ENCODE results near the gene GPC5. TPM values are rescaled to one million over a fixed set of nuclear protein-coding genes. Genes with fewer than 3 reads are reported as not detected.
A peak's percentile ranks its signal among the peaks of the same experiment; 100 is the strongest.

The GPC5 gene
- total RNA-seq, 2 experiments from 2014 or later, result 2.4 TPM; not detected in 1

DNA sequence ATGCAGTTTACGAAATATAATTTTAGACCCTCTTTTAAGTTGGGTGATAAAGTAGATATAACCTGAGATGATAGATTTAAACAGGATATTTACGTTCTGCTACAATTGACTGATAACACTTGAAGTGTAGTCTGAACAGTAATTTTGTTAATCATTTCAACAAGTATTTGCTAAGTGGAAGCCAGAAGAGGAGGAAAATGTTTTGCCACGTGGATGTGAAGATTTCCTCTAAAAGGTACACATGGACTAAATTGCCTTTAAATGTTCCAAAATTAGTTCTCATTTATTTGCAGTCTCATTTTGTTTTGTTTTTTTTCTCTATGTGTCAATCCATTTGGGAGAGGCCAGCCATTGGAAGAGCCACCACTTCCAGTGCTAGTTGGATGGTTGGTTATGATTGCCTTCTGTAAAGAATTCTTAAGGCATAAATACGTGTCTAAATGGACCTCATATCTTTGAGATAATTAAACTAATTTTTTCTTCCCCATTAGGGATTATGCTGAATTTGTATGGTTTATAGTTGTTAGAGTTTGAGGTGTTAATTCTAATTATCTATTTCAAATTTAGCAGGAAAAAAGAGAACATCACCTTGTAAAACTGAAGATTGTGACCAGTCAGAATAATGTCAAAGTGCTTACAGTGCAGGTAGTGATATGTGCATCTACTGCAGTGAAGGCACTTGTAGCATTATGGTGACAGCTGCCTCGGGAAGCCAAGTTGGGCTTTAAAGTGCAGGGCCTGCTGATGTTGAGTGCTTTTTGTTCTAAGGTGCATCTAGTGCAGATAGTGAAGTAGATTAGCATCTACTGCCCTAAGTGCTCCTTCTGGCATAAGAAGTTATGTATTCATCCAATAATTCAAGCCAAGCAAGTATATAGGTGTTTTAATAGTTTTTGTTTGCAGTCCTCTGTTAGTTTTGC, 48.2 kb upstream of the GPC5 start:
- no TSS peak for BruUV-seq (replicated peaks)
- Histone ChIP-seq H3K9me3 (ENCODE audit: low read length) (no peaks in the 10 kb centered on the region), H2AFZ (ENCODE audit: low read length) (no peak overlapping the region), H3K36me3 (ENCODE audit: insufficient read depth, low read length) (peaks cover 71% of the 10 kb centered on the region), H3K79me2 (ENCODE audit: insufficient read depth, low read depth, low read length) (peaks cover 86% of the 10 kb centered on the region), H4K20me1 (ENCODE audit: insufficient read depth, low read length) (peaks cover 63% of the 10 kb centered on the region), H3K27ac (ENCODE audit: low read depth, low read length, poor library complexity, severe bottlenecking) (peak overlapping the region; percentile 75), H3K4me1 (ENCODE audit: insufficient read depth, low read length, poor library complexity, severe bottlenecking) (peaks cover 70% of the 10 kb centered on the region), H3K4me3 (ENCODE audit: low read depth, low read length, poor library complexity, severe bottlenecking) (peak overlapping the region; percentile 64), H3K4me2 (ENCODE audit: low read length) (peak overlapping the region; percentile 68), H3K9me2 (ENCODE audit: insufficient read depth, low read length) (no peaks in the 10 kb centered on the region)
- DNase-seq (ENCODE audit: low spot score), result peak; percentile 71
- TF ChIP-seq, protein P1, sequence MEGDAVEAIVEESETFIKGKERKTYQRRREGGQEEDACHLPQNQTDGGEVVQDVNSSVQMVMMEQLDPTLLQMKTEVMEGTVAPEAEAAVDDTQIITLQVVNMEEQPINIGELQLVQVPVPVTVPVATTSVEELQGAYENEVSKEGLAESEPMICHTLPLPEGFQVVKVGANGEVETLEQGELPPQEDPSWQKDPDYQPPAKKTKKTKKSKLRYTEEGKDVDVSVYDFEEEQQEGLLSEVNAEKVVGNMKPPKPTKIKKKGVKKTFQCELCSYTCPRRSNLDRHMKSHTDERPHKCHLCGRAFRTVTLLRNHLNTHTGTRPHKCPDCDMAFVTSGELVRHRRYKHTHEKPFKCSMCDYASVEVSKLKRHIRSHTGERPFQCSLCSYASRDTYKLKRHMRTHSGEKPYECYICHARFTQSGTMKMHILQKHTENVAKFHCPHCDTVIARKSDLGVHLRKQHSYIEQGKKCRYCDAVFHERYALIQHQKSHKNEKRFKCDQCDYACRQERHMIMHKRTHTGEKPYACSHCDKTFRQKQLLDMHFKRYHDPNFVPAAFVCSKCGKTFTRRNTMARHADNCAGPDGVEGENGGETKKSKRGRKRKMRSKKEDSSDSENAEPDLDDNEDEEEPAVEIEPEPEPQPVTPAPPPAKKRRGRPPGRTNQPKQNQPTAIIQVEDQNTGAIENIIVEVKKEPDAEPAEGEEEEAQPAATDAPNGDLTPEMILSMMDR (conservative IDR thresholded peaks at IDR 0.05; ENCODE audit: low read length), result no peak
- no peak for TF ChIP-seq EZH2phosphoT487 (IDR thresholded peaks at IDR 0.05; ENCODE audit: borderline replicate concordance, low read depth, low read length)
- ChIA-PET POLR2A (interaction anchor here (0.9 to 2.3 kb wide), 6 partner anchors 9 to 48 kb away, joined by 4 to 47 read pairs (median 6); no protein-coding TSS in a partner anchor), CTCF (ENCODE audit: unreplicated experiment) (interaction anchor here (1.3 kb wide), 2 partner anchors 8 to 49 kb away, joined by 5 read pairs; no protein-coding TSS in a partner anchor)
- intact Hi-C loops (cut with micrococcal nuclease; ENCODE audit: unreplicated experiment), result no loop called here

DNA sequence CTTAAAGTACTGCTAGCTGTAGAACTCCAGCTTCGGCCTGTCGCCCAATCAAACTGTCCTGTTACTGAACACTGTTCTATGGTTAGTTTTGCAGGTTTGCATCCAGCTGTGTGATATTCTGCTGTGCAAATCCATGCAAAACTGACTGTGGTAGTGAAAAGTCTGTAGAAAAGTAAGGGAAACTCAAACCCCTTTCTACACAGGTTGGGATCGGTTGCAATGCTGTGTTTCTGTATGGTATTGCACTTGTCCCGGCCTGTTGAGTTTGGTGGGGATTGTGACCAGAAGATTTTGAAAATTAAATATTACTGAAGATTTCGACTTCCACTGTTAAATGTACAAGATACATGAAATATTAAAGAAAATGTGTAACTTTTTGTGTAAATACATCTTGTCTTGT, 47.3 kb upstream of the GPC5 start:
- Histone ChIP-seq H3K4me2 (ENCODE audit: low read length) (peak overlapping the region; percentile 68), H3K79me2 (ENCODE audit: insufficient read depth, low read depth, low read length) (peaks cover 91% of the 10 kb centered on the region), H4K20me1 (ENCODE audit: insufficient read depth, low read length) (peaks cover 71% of the 10 kb centered on the region), H3K4me3 (ENCODE audit: low read depth, low read length, poor library complexity, severe bottlenecking) (peak overlapping the region; percentile 64), H3K27ac (ENCODE audit: low read depth, low read length, poor library complexity, severe bottlenecking) (peak overlapping the region; percentile 75), H2AFZ (ENCODE audit: low read length) (no peak overlapping the region), H3K9me2 (ENCODE audit: insufficient read depth, low read length) (no peaks in the 10 kb centered on the region), H3K4me1 (ENCODE audit: insufficient read depth, low read length, poor library complexity, severe bottlenecking) (peaks cover 76% of the 10 kb centered on the region), H3K9me3 (ENCODE audit: low read length) (no peaks in the 10 kb centered on the region), H3K36me3 (ENCODE audit: insufficient read depth, low read length) (peaks cover 80% of the 10 kb centered on the region)
- intact Hi-C loops (cut with micrococcal nuclease; ENCODE audit: unreplicated experiment), result no loop called here
- BruUV-seq (replicated peaks), result no TSS peak
- CTCF ChIA-PET (ENCODE audit: unreplicated experiment), result no interaction called here
- no peak for TF ChIP-seq EZH2phosphoT487 (IDR thresholded peaks at IDR 0.05; ENCODE audit: borderline replicate concordance, low read depth, low read length)
- TF ChIP-seq, protein P1 (conservative IDR thresholded peaks at IDR 0.05; ENCODE audit: low read length), result no peak
- peak; percentile 47 for DNase-seq (ENCODE audit: low spot score)
- POLR2A ChIA-PET, result interaction anchor here (1.1 to 2.4 kb wide), 4 partner anchors 8 to 49 kb away, joined by 4 to 21 read pairs (median 8); no protein-coding TSS in a partner anchor

Measured in OCI-LY7 (cell line).